ACHN (cell line): ENCODE data around the gene RB1.
"Not testable (repeated sequence)": the region's sequence is repeated elsewhere in the genome, so short reads cannot be mapped to it uniquely, and the experiment has no call there.

Source experiments
- DNase-seq: peaks from one replicate; pipeline ENCODE4 v3.0.0-alpha.2; 2015
- in situ Hi-C: cut with HindIII; loops from 2 replicates; pipeline ENCODE4 v1.10.0; 2017; ENCODE audit warnings: low sequenced_read_pairs, low pct_ligation_motif_present, low pct_unique_long_range_greater_than_20kb

The RB1 gene

DNA sequence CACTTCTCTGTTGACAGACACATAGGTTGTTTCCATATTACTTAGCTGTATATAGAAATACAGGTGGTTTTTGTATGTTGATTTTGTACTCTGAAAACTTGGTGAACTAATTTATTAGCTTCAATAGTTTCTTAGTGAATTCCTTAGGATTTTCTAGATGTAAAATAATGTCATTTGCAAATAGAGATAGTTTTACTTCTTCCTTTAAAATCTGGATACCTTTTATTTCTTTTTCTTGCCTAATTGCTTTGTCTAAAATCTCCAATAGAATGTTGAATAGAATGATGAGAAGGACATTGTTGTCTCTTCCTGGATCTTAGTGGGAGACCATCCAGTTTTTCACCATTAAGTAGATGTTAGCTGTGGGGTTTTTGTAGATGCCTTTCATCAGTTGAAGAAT lies 18.7 kb downstream of the RB1 start:
- DNase-seq: no peak
- in situ Hi-C loops: no loop called here

DNA sequence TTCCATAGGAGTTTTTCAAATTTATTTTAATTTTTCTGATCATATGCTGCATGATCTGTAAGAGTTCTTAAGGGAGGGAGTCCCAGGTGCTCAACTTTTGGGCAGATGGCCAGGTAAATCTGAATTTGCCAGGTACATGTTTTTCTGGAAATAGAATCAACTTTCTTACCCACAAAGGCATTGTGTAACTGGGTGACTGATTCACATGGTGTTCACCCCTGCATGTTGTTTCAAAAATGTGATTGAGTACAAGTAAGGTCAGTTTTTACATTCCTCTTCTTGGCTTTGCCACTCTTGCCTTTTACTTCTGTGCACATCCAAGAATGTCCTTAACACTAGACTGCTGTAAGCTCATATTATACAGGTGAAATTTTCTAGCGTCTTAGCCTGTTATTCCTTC lies 30.4 kb downstream of the RB1 start:
- in situ Hi-C loops: no loop called here
- DNase-seq: no peak

DNA sequence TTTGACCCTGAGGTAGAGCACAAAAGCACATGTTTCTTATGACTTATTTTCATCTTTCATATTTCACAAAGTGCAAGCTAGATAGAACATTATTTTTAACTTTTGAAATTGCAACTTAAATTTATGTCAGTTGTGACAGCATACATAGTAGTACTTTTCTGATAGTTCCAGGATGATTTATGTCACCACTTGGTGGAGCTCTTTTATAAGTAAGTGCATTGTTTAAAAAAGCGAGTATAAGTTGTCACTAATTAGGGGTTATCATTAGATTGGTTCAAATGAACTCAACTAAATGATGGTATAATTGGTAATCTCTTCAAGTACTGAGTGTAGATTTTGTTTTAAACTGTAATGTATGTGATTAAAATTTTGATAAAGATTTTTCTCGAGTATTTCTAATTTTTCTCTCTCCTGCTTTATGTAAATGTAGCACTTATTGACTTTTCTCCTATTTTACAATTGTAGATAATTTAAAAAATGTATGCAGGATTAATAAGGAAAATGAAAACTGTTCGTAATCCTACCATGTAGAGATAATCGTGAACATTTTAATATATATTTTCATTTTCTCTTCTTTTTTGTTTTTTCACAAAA lies 31.1 kb downstream of the RB1 start:
- peak; percentile 48 for DNase-seq
- in situ Hi-C loops: no loop called here

DNA sequence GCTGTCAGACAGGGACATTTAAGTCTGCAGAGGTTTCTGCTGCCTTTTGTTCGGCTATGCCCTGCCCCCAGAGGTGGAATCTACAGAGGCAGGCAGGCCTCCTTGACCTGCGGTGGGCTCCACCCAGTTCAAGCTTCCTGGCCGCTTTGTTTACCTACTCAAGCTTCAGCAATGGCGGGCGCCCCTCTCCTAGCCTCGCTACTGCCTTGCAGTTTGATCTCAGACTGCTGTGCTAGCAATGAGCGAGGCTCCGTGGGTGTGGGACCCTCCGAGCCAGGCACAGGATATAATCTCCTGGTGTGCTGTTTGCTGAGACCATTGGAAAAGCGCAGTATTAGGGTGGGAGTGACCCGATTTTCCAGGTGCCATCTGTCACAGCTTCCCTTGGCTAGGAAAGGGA lies 35.6 kb downstream of the RB1 start:
- in situ Hi-C loops, DNase-seq: not testable (repeated sequence)

DNA sequence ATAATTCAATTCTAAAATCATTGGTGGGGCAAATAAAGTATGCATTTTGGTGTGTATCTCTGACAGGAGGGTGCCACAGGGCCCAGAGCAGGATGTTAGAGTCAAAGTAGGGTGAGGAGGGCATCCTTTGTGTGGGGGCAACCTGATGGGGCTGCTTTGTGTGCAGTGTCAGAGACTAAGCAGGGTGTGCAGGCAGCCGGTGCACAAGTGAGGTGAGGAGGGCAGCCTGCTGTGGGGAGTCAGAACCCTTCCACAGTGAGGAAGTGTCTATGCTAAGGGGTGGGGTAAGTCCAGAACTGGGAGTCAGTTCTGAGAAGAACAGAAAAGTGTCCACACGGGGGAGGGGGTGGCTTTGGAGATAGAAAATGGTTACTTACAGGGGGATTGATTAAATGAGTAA lies 40.7 kb downstream of the RB1 start:
- in situ Hi-C loops: no loop called here
- DNase-seq: no peak

DNA sequence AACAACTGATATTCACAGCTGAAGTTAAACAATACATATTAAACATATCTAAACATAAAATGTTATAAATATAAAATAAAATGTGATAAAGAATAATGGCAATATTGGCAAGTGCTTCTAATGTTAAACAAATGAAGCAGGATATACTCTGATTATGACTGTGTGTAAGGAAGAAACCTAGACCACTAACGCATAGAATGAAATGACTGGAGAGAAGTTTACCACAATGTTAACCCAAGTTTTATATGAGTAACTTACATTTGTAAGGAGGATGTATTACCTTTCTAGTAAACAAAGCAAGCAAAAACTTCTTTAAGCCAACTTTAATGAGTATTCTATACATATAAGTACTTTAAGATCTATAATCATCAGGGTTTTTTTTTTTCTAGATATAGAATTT lies 43.0 kb downstream of the RB1 start:
- in situ Hi-C loops: no loop called here
- DNase-seq: no peak

DNA sequence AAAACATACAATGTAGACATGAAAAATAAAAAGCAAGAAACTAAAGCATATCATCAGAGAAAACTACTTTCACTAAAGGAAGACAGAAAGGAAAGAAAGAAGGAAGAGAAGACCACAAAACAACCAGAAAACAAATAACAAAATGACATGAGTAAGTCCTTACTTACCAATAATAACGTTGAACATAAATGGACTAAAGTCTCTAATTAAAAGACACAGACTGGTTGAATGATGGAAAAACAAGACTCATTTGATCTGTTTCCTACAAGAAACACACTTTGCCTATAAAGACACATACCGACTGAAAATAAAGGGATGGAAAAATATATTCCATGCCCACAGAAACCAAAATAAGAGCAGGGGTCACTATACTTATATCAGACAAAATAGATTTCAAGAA lies 46.0 kb downstream of the RB1 start:
- DNase-seq: no peak
- in situ Hi-C loops: no loop called here

DNA sequence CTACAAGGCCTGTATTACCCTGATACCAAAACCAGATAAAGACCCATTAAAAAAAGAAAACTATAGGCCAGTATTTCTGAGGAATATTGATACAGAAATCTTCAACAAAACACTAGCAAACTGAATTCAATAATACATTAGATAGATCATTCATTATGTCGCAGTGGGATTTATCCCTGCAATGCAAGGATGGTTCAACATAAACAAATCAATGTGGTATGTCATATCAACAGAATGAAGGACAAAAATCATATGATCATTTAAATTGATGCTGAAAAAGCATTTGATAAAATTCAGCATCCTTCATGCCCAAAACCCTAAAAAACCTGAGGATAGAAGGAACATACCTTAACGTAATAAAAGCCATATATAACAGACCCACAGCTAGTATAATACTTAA lies 50.0 kb downstream of the RB1 start:
- no peak for DNase-seq
- in situ Hi-C loops: no loop called here

DNA sequence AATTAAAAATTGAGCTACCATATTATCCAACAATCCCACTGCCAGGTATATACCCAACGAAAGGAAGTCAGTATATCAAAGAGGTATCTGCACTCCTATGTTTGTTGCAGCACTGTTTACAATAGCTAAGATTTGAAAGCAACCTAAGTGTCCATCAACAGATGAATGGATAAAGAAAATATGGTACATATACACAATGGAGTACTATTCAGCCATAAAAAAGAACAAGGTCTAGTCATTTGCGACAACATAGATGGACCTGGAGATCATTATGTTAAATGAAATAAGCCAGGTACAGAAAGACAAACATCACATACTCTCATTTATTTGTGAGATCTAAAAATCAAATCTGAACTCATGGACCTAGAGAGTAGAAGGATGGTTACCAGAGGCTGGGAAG lies 52.0 kb downstream of the RB1 start:
- in situ Hi-C loops, DNase-seq: not testable (repeated sequence)

DNA sequence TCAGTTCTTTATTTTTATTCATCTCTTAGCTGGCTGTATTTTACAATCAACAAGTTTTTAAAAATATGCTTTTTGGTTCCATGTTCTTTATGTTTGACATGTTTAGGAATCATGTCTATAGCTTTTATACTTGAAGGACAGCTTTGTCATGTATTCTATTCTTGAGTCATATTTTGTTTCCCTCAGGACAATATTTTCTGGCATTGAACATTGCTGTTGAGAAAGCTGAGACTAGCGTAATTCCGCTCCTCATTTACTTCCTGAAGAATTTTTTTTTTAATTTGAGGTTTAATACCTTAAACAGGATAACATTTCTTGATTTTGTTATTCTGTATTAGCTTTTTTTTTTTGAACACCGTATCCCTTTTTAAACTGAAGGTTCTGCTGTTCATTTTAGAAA lies 53.2 kb downstream of the RB1 start:
- DNase-seq: no peak
- in situ Hi-C loops: no loop called here

DNA sequence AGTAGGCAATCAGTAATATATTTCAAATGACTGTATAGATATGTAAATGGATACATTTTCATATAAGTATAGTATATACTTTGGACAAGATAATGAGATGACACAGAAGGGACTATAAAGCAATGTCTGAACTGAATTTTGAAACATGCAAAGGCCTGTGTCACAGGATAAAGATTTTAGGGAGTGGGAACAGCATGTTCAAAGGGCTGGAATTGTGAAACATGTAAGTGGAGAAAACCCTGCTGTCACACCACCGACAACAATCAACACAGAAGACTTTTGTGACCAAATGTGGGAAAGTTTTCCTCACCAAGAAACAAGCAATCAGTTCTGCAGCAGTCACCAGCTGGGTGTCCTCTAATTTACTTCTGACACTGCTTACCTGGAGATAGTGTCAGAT lies 66.4 kb downstream of the RB1 start:
- in situ Hi-C loops: no loop called here
- DNase-seq: no peak

DNA sequence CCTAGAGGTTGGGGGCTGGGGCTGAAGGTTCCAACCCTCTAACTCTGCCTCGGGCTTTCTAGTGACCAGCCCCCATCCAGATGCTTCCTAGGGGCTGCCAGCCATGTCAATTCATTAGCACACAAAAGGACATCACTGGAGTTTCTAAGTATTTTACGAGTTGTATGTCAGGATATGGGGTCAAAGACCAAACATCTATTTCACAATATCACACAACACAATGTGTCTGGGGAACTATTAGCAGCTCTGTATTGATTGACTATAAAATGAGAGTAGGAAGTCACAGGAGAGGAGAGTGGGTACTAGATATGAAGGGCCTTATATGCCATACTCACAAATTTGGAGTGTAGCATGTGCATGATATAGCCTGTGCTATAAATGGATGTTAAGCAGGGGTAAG lies 67.3 kb downstream of the RB1 start:
- no peak for DNase-seq

DNA sequence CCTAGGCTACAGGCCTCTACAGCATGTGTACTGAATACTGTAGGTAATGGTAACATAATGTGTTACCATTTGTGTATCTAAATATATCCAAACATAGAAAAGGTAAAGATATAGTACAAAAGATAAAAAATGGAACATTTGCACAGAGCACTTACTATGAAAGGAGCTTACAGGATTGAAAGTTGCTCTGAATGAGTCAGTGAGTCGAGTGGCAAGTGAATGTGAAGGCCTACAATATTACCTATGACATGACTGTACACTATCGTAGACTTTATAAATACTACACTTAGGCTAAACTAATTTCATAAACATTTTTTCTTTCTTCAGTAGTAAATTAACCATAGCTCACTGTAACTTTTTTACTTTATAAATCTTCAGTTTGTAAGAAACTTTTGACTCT lies 74.3 kb downstream of the RB1 start:
- DNase-seq: no peak
- in situ Hi-C loops: no loop called here

More for the DNA sequence above, 67.3 kb downstream of the RB1 start:
- in situ Hi-C loops: no loop called here

DNA sequence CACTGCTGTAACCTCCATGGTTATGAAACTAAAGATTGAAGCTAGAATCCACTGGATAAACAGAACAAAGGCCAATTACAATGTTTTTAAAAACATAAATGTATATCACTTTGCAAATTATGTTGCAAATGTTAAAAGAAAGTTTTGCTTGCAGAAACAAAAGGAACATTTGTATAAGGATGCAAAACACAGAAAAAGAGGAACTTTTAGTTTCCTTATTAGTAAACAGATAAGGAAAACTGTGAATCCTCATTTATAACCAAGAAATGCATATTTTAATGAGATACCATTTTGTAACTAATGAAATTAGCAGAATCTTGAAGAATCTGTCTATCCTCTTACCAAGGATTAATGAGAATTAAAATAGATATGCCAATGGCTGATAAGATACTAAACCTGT lies 77.0 kb downstream of the RB1 start:
- no peak for DNase-seq
- in situ Hi-C loops: no loop called here

DNA sequence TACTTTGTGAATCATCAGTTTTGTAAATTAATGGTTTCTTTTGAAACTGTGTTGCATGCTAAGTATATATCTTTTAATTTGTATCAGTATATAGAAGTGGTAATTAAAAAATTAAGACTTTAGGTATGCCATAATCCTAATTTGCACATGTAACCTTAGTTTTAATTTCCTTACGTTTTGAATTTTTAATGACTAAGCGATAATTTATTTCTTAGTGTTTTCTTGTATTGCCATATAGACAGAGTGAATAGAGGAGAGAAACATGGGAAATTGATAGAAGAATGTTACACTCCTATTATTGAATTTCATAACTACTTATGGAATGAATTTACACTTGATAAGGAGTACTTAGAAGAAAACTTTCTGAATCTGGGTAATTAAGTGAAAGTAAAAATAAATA lies 79.8 kb downstream of the RB1 start:
- no peak for DNase-seq
- in situ Hi-C loops: no loop called here

DNA sequence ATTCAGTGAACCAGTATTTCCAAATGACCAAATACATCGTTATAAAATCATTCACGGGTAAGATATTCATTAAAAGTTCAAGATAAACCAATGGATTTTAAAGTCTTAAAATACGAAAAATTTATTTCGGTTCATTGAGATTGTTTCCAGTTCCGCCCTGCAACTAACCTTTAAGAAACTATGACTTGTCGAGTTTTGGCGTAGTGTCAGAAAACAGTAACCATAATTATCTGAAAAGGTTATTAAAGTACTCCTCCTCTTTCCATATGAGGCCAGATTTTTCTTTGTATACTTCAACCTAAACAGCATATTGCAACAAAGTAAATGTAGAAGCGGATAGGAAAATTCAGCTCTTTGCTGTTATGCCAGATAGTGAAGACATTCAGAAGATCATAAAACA lies 83.3 kb downstream of the RB1 start:
- no peak for DNase-seq
- in situ Hi-C loops: no loop called here

DNA sequence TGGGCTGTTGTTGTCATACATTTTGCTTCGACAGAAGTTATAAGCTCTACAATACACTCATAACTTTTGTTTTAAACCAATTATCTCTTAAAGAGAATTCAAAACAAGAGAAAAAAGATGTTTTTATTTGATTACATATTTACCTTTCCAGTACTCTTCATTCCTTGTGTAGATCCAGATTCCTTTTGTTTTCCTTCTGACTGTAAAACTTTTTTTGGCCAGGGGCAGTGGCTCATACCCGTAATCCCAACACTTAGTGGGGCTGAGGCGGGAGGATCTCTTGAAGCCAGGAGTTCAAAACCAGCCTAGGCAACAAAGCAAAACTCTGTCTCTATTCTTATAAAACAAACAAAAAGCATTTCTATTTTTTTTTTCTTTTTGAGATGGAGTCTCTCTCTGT lies 87.7 kb downstream of the RB1 start:
- in situ Hi-C loops: no loop called here

DNA sequence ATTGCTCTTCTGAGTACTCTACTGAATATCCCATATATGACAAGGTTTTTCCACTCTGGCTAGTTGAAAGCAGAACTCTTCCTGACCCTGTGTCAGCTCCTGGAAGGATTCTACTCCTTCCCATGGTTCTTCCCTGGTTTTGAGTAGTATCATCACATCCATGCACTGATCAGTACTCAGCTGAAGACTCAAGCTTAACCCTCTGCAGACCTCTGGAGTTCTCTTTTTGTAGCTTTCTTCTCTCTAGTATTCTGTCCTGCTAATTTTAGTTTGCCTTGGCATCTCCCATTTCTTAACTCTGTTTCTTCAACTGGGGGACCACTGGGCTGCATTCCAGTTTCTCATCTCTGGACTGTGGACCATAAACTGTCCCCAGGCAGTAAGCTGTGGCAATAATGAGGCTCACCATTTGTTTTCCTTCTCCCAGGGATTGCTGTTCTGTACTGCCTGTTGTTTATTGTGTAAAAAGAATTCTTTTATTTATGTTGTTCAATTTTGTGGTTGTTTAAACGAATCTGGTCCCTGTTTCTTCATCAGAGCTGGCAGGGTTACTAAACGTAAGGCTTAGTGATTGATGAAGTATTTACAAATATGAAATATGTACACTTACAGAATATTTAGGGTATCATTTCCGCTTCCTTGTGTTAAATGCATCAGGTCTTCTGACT lies 89.6 kb downstream of the RB1 start:
- in situ Hi-C loops: no loop called here
- no peak for DNase-seq

More for the DNA sequence above, 87.7 kb downstream of the RB1 start:
- DNase-seq: no peak

DNA sequence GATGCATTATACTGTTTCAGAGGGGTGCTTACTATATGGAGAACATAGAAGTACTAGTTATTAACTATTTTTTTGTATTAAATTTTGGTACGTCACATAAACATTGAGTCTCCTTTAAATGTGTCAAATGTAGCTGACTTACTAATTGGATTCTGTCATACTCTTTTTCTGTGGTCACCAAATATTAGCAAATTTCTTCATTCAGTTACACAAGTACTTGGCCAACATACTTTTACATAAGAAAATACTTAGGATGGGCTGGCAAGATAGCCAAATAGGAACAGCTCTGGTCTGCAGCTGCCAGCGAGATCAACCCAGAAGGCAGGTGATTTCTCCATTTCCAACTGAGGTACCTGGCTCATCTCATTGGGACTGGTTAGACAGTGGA lies 90.1 kb downstream of the RB1 start:
- in situ Hi-C loops: no loop called here

DNA sequence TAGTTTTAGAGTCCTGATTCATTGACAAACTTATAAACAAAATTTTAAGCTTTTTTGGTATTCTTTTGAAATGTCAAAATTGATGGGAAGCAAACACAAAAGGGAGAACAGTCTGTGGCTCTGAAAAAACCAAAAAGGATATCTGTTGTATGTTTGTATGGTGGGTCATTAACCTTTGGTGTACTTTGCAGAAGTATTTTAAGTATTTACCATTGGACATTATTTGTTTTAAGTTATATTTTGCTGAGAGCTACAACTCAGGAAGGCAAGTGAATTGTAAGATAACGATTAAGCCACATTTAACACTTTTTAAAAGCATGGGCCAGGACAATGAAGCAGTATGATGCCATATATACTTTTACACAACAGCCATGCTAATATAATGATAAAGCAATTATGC lies 94.2 kb downstream of the RB1 start:
- in situ Hi-C loops: no loop called here
- DNase-seq: no peak

More for the DNA sequence above, 90.1 kb downstream of the RB1 start:
- DNase-seq: no peak
